Femur (tissue), 1 donor: Measurements from ENCODE around the gene APOLD1.
A peak's percentile ranks its signal among the peaks of the same experiment; 100 is the strongest.
"Not testable (repeated sequence)": the region's sequence is repeated elsewhere in the genome, so short reads cannot be mapped to it uniquely, and the experiment has no call there.

Source experiments
- DNase-seq: peaks from one replicate; pipeline ENCODE4 v3.0.0-alpha.2; 2017

APOLD1 gene

DNA sequence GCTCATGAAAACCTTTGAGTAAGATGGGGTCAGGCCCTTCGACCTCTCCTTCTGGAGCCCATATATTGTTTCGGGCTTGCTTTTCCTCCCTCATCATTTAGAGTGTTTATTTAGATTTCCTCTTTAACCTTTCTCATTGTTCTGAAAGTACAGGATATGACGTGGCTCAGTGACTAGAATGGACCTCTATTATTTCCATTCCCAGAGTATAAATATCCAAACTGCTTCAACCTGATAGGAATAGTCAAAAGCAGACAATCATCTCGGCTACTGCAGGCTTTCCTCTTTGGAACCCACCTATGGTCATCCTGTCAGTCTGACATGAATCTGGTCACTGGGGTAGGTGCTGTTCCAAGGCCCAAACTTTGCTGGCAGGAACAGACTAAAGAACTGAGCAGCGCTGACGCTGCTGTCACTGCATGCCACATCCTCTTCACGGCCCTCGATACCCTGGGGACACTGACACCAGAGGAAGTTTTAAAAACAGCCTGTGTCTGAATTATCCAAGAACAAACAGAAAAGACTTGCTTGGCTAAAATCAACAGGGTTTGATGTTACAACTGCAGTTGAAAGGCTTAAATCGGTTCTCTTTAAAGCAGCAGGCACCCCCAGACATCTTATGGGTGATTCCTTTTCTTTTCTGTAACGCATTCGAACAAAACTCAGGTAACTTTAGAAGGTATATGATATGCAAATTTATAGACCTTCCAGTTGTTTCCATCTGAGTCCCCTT lies 22.7 kb downstream of the APOLD1 start:
- DNase-seq, result peak; percentile 57

- no peak for DNase-seq
Observed at GRCh38 chr12:12810553-12811021, 25.1 kb downstream of the APOLD1 start.

DNA sequence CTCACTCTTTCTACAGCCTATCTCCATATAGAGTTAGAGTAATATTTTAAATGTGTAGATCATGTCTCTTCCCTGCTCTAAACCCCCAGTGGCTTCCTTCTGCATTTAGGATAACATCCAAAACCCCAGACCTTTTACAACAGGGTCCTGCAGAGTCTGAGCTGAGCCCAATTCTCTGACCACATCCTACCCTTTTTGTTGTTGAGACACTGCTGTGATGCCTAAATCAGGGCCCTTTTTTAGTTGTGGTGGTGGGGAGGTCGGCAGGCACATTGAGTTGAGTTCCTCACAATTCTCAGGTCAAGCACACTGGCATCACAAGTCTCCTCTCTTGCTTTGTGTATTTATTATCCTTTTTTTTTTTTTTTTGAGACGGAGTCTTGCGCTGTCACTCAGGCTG lies 25.9 kb downstream of the APOLD1 start:
- DNase-seq, result no peak

DNA sequence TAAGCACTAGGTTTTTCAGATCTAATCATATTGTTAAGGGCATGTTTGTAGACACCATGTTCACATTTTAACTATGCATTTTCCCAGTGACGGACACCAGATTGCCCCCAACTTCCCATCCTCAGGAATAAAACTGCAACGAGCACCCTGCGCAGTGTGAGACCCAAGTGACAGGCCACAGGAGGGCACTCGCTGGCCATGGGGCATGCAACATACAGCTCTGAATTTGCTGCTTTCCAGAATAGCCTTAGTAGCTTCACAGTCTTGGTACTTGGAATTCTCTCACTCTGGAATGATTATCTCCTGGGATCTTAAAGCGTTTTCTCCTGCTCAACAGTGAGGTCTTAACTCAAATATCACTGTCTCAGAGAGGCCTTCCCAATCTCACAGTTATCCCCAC lies 26.7 kb downstream of the APOLD1 start:
- no peak for DNase-seq

DNA sequence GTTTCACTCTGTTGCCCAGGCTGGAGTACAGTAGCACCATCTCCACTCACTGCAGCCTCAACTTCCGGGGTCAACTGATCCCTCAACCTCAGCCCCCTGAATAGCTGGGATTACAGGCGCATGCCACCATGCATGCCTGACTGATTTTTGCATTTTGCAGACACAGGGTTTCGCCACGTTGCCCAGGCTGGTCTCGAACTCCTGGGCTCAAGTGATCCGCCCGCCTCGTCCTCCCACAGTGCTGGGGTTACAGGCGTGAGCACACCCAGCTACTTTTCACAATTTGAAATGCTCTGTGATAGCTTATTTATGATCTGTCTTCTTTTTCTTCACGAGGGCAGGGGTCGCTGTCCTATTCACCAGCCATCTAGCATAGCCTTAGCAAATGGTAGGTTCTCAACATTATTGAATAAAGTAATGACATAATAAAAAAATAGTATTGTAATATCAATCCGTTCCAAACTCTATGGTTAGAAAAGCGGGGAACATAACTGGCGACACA lies 27.2 kb downstream of the APOLD1 start:
- DNase-seq, result no peak

DNA sequence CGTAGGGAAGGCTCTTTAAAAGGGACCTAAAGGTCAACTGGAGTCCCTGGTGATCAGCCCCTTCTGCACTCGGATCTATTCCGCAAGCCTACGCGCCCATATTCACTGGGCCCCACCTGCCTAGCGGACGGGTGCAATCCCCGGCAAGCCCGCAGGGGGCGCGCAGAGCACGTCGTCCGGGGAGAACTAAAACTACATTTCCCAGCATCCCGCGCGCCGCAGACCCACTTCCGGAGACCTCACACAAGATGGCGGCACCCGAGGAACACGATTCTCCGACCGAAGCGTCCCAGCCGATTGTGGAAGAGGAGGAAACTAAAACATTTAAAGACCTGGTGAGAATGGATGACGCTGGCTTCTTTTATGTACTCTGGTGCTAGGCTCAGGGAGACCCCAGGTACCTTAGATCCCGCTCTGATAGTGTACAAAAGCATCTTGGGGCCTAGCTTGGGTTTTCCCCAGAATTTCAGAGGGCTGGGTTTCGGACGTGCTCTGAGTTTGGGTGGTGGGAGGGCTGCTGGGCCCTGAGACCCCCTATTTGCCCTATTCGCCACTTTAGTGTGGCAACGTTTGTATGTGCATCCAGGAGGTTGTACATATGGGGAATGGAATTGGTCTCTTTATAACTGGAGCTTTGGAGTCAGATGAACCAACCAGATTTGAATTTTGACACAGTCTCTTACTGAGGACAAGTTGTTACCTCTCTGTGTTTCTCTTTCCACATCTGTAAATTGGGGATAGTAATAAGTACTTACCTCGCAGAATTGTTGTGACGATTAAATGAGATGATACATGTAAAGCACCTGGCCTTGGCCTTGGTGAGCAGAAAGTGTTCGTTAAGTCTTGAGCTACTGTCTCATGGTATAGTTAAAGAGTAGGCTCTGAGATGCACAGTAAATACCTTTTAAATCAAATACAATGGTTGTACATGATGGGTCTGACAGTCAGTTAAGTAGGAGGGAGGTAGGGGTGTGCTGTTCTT lies 28.0 kb downstream of the APOLD1 start, which contains the start of gene DDX47:
Gene DDX47 (plus strand): TSS at position 227 of the 982 bp plus-strand sequence. CDS start 22 bp downstream, at position 249.
- DNase-seq, result peak; percentile 97

GRCh38 chr12:12817616-12818015 lies 32.2 kb downstream of the APOLD1 start:
- DNase-seq, result no peak

- DNase-seq, result no peak
Observed at GRCh38 chr12:12818701-12819100, 33.2 kb downstream of the APOLD1 start.

- no peak for DNase-seq
Observed at GRCh38 chr12:12819221-12819620, 33.8 kb downstream of the APOLD1 start.

DNA sequence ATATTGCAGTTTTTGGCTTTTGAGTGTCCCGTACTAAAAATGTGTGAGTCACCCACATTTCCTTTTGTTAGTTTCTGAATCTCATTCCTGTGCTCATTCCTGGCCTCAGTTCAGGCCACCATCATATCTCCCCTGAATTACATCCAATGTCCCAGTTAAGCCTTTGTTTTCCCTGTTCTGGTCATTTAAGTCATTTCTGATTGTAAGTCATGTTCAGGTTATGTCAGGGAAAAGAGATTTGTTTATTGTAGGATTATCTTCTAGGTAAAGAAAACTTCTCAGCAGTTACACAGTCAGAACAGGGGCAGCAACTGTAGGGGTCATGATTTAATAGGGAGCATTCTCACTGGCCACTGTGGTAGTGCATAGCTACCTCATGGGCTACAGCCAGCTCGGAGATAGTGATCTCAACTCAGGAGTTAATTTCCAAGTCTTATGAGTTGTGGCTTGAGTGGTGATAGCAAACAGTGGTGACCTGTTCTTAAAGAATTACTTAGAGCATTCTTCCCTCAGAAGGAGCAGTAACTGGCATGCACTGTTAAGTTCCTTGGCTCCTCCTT lies 34.4 kb downstream of the APOLD1 start:
- no peak for DNase-seq

DNA sequence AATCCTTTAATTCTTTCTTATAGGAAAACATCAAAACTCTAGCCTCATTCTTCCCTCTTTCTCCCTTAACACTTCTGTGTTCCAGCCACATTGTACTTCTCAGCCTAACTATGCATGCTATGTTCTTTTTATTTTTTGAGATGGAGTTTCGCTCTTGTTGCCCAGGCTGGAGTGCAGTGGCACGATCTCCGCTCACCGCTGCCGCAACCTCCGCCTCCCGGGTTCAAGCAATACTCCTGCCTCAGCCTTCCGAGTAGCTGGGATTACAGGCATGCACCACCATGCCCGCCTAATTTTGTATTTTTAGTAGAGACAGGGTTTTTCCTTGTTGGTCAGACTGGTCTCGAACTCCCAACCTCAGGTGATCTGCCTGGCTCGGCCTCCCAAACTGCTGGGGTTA lies 34.9 kb downstream of the APOLD1 start:
- DNase-seq, result not testable (repeated sequence)

DNA sequence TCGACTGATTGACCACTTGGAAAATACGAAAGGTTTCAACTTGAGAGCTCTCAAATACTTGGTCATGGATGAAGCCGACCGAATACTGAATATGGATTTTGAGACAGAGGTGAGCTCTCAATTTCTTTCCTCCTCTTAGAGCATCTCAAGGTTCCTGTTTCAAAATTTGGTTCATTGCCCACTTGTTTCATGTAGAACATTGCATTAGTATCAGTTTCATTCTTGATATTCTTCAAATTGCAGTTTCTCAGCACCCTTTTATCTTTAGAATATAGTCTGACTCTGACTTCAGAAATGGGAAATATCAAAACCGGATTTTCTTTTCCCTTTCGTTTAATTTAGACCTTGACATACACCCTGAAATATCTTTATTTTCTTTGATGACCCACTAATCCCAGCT lies 36.5 kb downstream of the APOLD1 start:
- no peak for DNase-seq

DNA sequence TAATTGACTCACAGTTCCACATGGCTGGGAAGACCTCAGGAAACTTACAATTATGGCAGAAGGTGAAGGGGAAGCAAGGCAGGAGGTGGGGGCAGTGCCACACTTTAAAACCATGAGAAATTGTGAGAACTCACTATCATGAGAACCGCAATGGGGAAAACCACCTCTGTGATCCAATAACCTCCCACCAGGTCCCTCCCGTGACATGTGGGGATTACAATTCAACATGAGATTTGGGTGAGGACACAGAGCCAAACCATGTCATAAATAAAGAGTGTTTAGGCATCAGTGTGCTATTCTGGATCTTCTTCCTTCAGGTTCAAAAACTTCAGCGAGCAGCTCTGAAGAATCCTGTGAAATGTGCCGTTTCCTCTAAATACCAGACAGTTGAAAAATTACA lies 37.4 kb downstream of the APOLD1 start:
- DNase-seq, result no peak

GRCh38 chr12:12823300-12823699 lies 37.8 kb downstream of the APOLD1 start:
- no peak for DNase-seq

GRCh38 chr12:12823811-12824210 lies 38.4 kb downstream of the APOLD1 start:
- DNase-seq, result no peak

DNA sequence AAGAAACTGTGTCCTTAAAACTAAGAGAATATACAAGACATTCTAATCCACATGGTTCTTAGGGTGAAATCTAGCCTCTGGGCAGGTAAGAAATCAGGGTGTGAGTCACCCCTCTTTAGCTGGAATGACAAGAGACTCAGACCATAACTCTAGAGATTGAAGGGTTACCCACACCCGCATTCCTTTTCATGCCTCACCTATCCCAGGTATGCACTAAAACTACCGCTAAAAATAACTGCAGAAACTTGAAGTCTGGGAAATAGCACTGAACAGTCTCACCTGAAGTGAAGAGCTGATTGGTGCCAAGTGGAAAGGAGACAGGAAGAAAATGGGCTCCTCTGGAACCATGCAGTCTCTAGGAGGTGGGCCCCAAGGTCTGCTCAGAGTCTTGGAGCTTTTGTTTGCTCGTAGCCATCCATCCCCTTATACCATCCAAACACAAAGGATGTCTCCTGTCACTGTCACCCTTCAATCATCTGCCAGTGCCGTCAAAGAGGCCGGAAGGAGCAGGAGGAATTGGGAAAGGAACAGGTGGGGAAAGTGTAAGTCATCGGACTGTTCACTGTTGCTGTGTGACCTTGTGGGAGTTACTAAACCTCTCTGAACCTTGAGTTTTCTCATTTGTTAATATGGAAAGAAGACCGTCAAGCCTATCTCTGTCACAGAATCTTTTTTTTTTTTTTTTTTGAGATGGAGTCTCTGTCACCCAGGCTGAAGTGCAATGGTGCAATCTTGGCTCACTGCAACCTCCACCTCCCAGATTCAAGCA lies 50.1 kb downstream of the APOLD1 start:
- DNase-seq, result no peak

DNA sequence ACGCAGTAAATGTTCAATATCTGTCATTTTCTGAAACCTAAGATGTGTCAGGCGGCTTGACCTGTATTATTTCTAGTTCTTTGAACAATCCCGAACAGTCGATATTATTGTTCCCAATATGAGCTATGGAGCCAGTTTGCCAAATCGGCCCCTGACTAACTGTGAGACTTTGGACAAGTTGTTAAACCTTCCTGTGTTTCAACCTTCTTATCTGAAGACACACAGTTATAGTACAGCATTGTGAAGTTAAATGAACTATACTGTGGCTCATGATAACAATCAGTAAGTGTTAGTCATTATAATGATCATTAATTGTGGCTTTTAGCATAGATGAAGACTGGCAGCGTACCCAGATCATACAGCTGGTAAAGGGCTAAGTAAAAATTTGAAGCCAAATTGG lies 51.1 kb downstream of the APOLD1 start:
- no peak for DNase-seq

GRCh38 chr12:12837025-12837812 lies 51.8 kb downstream of the APOLD1 start:
- peak; percentile 45 for DNase-seq

- no peak for DNase-seq
Observed at GRCh38 chr12:12837813-12838153, 52.3 kb downstream of the APOLD1 start.

GRCh38 chr12:12839003-12839395 lies 53.5 kb downstream of the APOLD1 start:
- DNase-seq, result no peak

DNA sequence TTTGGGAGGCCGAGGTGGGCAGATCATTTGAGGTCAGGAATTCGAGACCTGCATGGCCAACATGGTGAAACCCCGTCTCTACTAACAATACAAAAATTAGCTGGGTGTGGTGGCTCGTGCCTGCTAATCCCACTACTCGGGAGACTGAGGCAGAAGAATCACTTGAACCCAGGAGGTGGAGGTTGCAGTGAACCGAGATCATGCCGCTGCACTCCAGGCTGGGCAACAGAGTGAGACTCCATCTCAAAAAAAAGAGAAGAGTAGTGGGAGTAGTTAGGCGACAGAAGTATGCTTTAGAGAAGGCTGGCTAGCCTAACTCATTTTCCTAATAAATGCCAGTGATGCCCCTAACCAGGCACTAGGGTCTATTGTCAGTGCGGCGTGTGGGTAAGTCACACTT lies 54.0 kb downstream of the APOLD1 start:
- DNase-seq, result not testable (repeated sequence)
